ENCODE data around the gene KIF2C. TPM values are rescaled to one million over a fixed set of nuclear protein-coding genes. Genes with fewer than 3 reads are reported as not detected.

KIF2C gene
- total RNA-seq, 1 experiment from 2014 or later, result 98.7 TPM

DNA sequence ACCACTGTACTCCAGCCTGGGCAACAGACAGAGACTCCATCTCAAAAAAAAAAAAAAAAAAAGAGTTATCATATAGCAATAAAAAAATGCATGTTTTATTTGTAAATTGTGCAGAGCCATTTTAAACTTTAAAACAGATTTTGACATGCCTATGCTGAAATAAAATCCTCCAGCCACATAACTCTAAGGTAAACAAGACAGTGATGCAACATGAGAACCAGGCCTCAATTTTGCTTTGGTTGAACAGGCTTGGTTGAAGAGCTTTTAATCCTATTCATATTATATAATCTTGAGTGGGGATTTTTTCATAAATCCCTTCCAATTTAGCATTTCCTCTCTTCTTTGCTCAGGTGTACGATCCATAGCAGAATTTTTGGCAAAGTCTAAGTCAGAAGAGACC is 39.1 kb upstream of the KIF2C start:
- Histone ChIP-seq H3K27me3 (ENCODE audit: low read length) (no peaks in the 10 kb centered on the region), H3K27ac (ENCODE audit: low read length) (no peak overlapping the region), H3K4me1 (ENCODE audit: insufficient read depth, low read length) (peaks cover 22% of the 10 kb centered on the region), H4K20me1 (ENCODE audit: low read length) (no peaks in the 10 kb centered on the region), H3K9me2 (replicated peaks; ENCODE audit: low read length) (no peaks in the 10 kb centered on the region), H3K9me3 (ENCODE audit: low read length) (no peaks in the 10 kb centered on the region), H3K36me3 (ENCODE audit: low read depth, low read length) (no peaks in the 10 kb centered on the region), H3K4me3 (ENCODE audit: low read length) (no peak overlapping the region), H2AFZ (ENCODE audit: low read length) (no peak overlapping the region), H3F3A (ENCODE audit: low read length, unreplicated experiment) (no peaks in the 10 kb centered on the region), H3K79me2 (ENCODE audit: low read length) (no peaks in the 10 kb centered on the region), H3K4me2 (ENCODE audit: low read length) (no peak overlapping the region), H3K9ac (ENCODE audit: low read length) (no peak overlapping the region)
- TF ChIP-seq EZH2phosphoT487 (IDR thresholded peaks at IDR 0.05; ENCODE audit: borderline replicate concordance, low read length), result no peak
- TF ChIP-seq, protein P1, sequence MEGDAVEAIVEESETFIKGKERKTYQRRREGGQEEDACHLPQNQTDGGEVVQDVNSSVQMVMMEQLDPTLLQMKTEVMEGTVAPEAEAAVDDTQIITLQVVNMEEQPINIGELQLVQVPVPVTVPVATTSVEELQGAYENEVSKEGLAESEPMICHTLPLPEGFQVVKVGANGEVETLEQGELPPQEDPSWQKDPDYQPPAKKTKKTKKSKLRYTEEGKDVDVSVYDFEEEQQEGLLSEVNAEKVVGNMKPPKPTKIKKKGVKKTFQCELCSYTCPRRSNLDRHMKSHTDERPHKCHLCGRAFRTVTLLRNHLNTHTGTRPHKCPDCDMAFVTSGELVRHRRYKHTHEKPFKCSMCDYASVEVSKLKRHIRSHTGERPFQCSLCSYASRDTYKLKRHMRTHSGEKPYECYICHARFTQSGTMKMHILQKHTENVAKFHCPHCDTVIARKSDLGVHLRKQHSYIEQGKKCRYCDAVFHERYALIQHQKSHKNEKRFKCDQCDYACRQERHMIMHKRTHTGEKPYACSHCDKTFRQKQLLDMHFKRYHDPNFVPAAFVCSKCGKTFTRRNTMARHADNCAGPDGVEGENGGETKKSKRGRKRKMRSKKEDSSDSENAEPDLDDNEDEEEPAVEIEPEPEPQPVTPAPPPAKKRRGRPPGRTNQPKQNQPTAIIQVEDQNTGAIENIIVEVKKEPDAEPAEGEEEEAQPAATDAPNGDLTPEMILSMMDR (conservative IDR thresholded peaks at IDR 0.05; ENCODE audit: low read depth, low read length), result no peak
- no peak for TF ChIP-seq EZH2 (IDR thresholded peaks at IDR 0.05; ENCODE audit: low read length, unreplicated experiment)
- intact Hi-C loops (cut with micrococcal nuclease), result no loop called here
- no peak for ATAC-seq
- ChIA-PET CTCF (no interaction called here), POLR2A (ENCODE audit: unreplicated experiment) (no interaction called here)
- peak; percentile 20 for DNase-seq
- BruUV-seq (replicated peaks), result no TSS peak

- H3K4me1 ChIP-seq (ENCODE audit: insufficient read depth, low read length), result peaks cover 22% of the 10 kb centered on the region
- no peaks in the 10 kb centered on the region for H3K27me3 ChIP-seq (ENCODE audit: low read length)
- H3K36me3 ChIP-seq (ENCODE audit: low read depth, low read length), result no peaks in the 10 kb centered on the region
- no peaks in the 10 kb centered on the region for H3K9me3 ChIP-seq (ENCODE audit: low read length)
- CTCF ChIA-PET, result no interaction called here
- POLR2A ChIA-PET (ENCODE audit: unreplicated experiment), result no interaction called here
- no peak overlapping the region for H3K4me3 ChIP-seq (ENCODE audit: low read length)
- intact Hi-C loops (cut with micrococcal nuclease), result no loop called here
- no peak for TF ChIP-seq EZH2phosphoT487 (IDR thresholded peaks at IDR 0.05; ENCODE audit: borderline replicate concordance, low read length)
- no peak overlapping the region for H3K4me2 ChIP-seq (ENCODE audit: low read length)
- no peaks in the 10 kb centered on the region for H3K9me2 ChIP-seq (replicated peaks; ENCODE audit: low read length)
- no peaks in the 10 kb centered on the region for H3K79me2 ChIP-seq (ENCODE audit: low read length)
- no peak overlapping the region for H3K27ac ChIP-seq (ENCODE audit: low read length)
- no peak for DNase-seq
- BruUV-seq (replicated peaks), result no TSS peak
- ATAC-seq, result no peak
- no peak overlapping the region for H3K9ac ChIP-seq (ENCODE audit: low read length)
- H4K20me1 ChIP-seq (ENCODE audit: low read length), result no peaks in the 10 kb centered on the region
- no peak overlapping the region for H2AFZ ChIP-seq (ENCODE audit: low read length)
- H3F3A ChIP-seq (ENCODE audit: low read length, unreplicated experiment), result no peaks in the 10 kb centered on the region
These were observed 38.5 kb upstream of the KIF2C start for GRCh38 chr1:44701141-44701573.

DNA sequence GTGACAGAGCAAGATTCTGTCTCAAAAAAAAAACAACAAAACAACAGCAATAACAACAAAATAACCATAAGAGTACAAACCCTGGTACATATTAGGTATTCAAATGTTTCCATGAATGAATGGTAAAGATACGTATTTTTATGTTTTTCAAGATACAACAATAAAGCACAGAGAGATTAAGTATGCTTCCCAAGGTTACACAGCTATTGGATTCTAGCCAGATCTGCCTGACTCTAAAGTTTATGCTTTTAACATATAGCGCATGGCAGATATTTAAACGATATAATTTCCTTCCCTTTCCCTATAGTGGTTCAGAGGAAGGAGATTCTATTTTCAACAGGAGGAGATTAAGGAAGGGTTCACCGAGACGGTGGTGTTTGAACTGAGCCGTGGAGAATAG is 34.2 kb upstream of the KIF2C start:
- H3K4me3 ChIP-seq (ENCODE audit: low read length), result no peak overlapping the region
- ATAC-seq, result no peak
- no peaks in the 10 kb centered on the region for H3K9me2 ChIP-seq (replicated peaks; ENCODE audit: low read length)
- no peaks in the 10 kb centered on the region for H3K9me3 ChIP-seq (ENCODE audit: low read length)
- intact Hi-C loops (cut with micrococcal nuclease), result loop anchor here (5.0 kb wide), 1 partner anchor 33 kb away; the partner anchor contains the start of genes ARMH1 and TMEM53
- peaks cover 43% of the 10 kb centered on the region for H3K4me1 ChIP-seq (ENCODE audit: insufficient read depth, low read length)
- TF ChIP-seq, protein P1 (conservative IDR thresholded peaks at IDR 0.05; ENCODE audit: low read depth, low read length), result no peak
- TF ChIP-seq EZH2 (IDR thresholded peaks at IDR 0.05; ENCODE audit: low read length, unreplicated experiment), result no peak
- no peak for TF ChIP-seq EZH2phosphoT487 (IDR thresholded peaks at IDR 0.05; ENCODE audit: borderline replicate concordance, low read length)
- H3K9ac ChIP-seq (ENCODE audit: low read length), result no peak overlapping the region
- ChIA-PET POLR2A (ENCODE audit: unreplicated experiment) (no interaction called here), CTCF (no interaction called here)
- no peaks in the 10 kb centered on the region for H3K79me2 ChIP-seq (ENCODE audit: low read length)
- no peaks in the 10 kb centered on the region for H3K36me3 ChIP-seq (ENCODE audit: low read depth, low read length)
- no TSS peak for BruUV-seq (replicated peaks)
- H2AFZ ChIP-seq (ENCODE audit: low read length), result no peak overlapping the region
- H3F3A ChIP-seq (ENCODE audit: low read length, unreplicated experiment), result peaks cover 4% of the 10 kb centered on the region
- no peak overlapping the region for H3K27ac ChIP-seq (ENCODE audit: low read length)
- H3K4me2 ChIP-seq (ENCODE audit: low read length), result no peak overlapping the region
- H3K27me3 ChIP-seq (ENCODE audit: low read length), result no peaks in the 10 kb centered on the region
- H4K20me1 ChIP-seq (ENCODE audit: low read length), result no peaks in the 10 kb centered on the region
- DNase-seq, result no peak
